ENCODE data around the gene SPEG.

- TF ChIP-seq CTCF (IDR thresholded peaks at IDR 0.05), result no peak
- TF ChIP-seq POLR2A (IDR thresholded peaks at IDR 0.05), result no peak
- TF ChIP-seq EP300 (IDR thresholded peaks at IDR 0.05), result no peak
Observed at GRCh38 chr2:219404954-219405353, 29.7 kb upstream of the SPEG start.

Data from tibial nerve (tissue), 4 donors.